HepG2 (cell line): ENCODE results near the gene PAQR7. TPM values are rescaled to one million over a fixed set of nuclear protein-coding genes. Genes with fewer than 3 reads are reported as not detected.

Source experiments
- BHLHE40 ChIP-seq: IDR thresholded peaks from 2 replicates; pipeline ENCODE4 v1.6.1; 2011; ENCODE audit warnings: low read length, improper control_type of control experiment
- CBFB ChIP-seq: sonication (generic); formaldehyde crosslinking; IDR thresholded peaks from 2 replicates; pipeline ENCODE4 v1.4.0; 2020; ENCODE audit warnings: missing genetic modification reagents
- CCDC6 ChIP-seq: sonication (generic); formaldehyde crosslinking; IDR thresholded peaks from 2 replicates; pipeline ENCODE4 v1.8.1; 2022; ENCODE audit warnings: mild to moderate bottlenecking, missing genetic modification reagents, moderate library complexity
- CEBPZ ChIP-seq: IDR thresholded peaks from 2 replicates; pipeline ENCODE4 v1.6.1; 2012; ENCODE audit warnings: low read length, improper control_type of control experiment
- DDIT3 ChIP-seq: sonication (generic); formaldehyde crosslinking; IDR thresholded peaks from 2 replicates; pipeline ENCODE4 v1.4.0; 2020; ENCODE audit warnings: mild to moderate bottlenecking, missing genetic modification reagents
- E2F1 ChIP-seq: sonication (generic); formaldehyde crosslinking; IDR thresholded peaks from 2 replicates; pipeline ENCODE4 v1.5.0; 2020; ENCODE audit warnings: missing genetic modification reagents
- FOXA3 ChIP-seq: IDR thresholded peaks from 2 replicates; pipeline ENCODE4 v1.6.1; 2016; ENCODE audit warnings: missing genetic modification reagents, missing compliant biosample characterization
- HIVEP1 ChIP-seq: sonication (generic); formaldehyde crosslinking; IDR thresholded peaks from 2 replicates; pipeline ENCODE4 v1.4.0; 2020; ENCODE audit warnings: mild to moderate bottlenecking, missing genetic modification reagents
- HNF1B ChIP-seq: sonication (generic); formaldehyde crosslinking; IDR thresholded peaks from 2 replicates; pipeline ENCODE4 v1.5.1; 2020; ENCODE audit warnings: mild to moderate bottlenecking, moderate library complexity, missing genetic modification reagents
- KDM4B ChIP-seq: sonication (generic); formaldehyde crosslinking; IDR thresholded peaks from 2 replicates; pipeline ENCODE4 v1.4.0; 2020; ENCODE audit warnings: missing genetic modification reagents
- MTF1 ChIP-seq: sonication (generic); formaldehyde crosslinking; IDR thresholded peaks from 2 replicates; pipeline ENCODE4 v1.5.0; 2020; ENCODE audit warnings: missing genetic modification reagents
- SMARCC2 ChIP-seq: fragments of 450-650 bp; IDR thresholded peaks from 2 replicates; pipeline ENCODE4 v1.6.1; 2017; ENCODE audit warnings: antibody characterized with exemption, mild to moderate bottlenecking
- ZBTB49 ChIP-seq: sonication (generic); formaldehyde crosslinking; IDR thresholded peaks from 2 replicates; pipeline ENCODE4 v1.4.0; 2020; ENCODE audit warnings: missing genetic modification reagents, borderline replicate concordance
- ZMAT5 ChIP-seq: sonication (generic); formaldehyde crosslinking; IDR thresholded peaks from 2 replicates; pipeline ENCODE4 v1.5.0; 2020; ENCODE audit warnings: mild to moderate bottlenecking, low read depth, missing genetic modification reagents, borderline replicate concordance
- ZNF282 ChIP-seq: fragments of 450-650 bp; IDR thresholded peaks from 2 replicates; pipeline ENCODE4 v1.6.1; 2018; ENCODE audit not compliant: partially characterized antibody
- ZNF343 ChIP-seq: sonication (generic); formaldehyde crosslinking; IDR thresholded peaks from 2 replicates; pipeline ENCODE4 v1.4.0; 2020; ENCODE audit warnings: mild to moderate bottlenecking, missing genetic modification reagents
- ZNF557 ChIP-seq: sonication (generic); formaldehyde crosslinking; IDR thresholded peaks from 2 replicates; pipeline ENCODE4 v1.4.0; 2020; ENCODE audit warnings: missing genetic modification reagents
- ZNF629 ChIP-seq: sonication (generic); formaldehyde crosslinking; conservative IDR thresholded peaks from 2 replicates; pipeline ENCODE4 v1.5.0; 2020; ENCODE audit warnings: missing genetic modification reagents
- ZNF879 ChIP-seq: sonication (generic); formaldehyde crosslinking; IDR thresholded peaks from 2 replicates; pipeline ENCODE4 v1.8.1; 2023; ENCODE audit warnings: missing genetic modification reagents
- polyA plus RNA-seq, 8 experiments: library from polyadenylated mRNA; depleted of rRNA in 3 of 8; stranded (reverse) in 7 of 8; unstranded in 1 of 8; fragments of >200 nt; fragmentation: Illumina TruSeq in 4 of 8; extraction: Trizol in 4 of 8; gene quantifications; 2 replicates each; pipeline versions ENCODE4 v1.2.1 to v1.2.3, GENCODE V29; 2011 to 2016; ENCODE audit warnings: low read depth in 4 of 8, missing spikeins in 1 of 8, mixed read lengths in 1 of 8; ENCODE audit not compliant: insufficient read depth in 1 of 8
- total RNA-seq, 5 experiments: library from RNA; depleted of rRNA; stranded (reverse); fragments of >200 nt; fragmentation: Illumina TruSeq; extraction: Trizol; gene quantifications; 2 replicates each; pipeline ENCODE4 v1.2.3, GENCODE V29; 2016; ENCODE audit warnings: low read depth in 1 of 5

PAQR7 gene
- total and polyA plus RNA-seq, 2 of the 13 experiments (the other 11 are each of a cell fraction or from before 2014, with no cell fraction given) = 13.2 to 16.6 TPM

- TF ChIP-seq CEBPZ (no peak), CBFB (peak; percentile 72), SMARCC2 (no peak), ZBTB49 (no peak), DDIT3 (CRISPR knock-in tag) (no peak), FOXA3 (CRISPR knock-in tag) (0 out of 2 replicates have a peak, but pooled peaks have one; percentile 28), HIVEP1 (CRISPR knock-in tag) (no peak), ZNF557 (CRISPR knock-in tag) (no peak), BHLHE40 (peak; percentile 99), ZNF879 (CRISPR knock-in tag) (no peak), ZNF629 (CRISPR knock-in tag) (no peak), ZNF343 (CRISPR knock-in tag) (peak; percentile 29; the same call in 1 of the 2 replicates), KDM4B (CRISPR knock-in tag) (no peak), HNF1B (CRISPR knock-in tag) (0 out of 2 replicates have a peak, but pooled peaks have one; percentile 26), ZNF282 (no peak), MTF1 (CRISPR knock-in tag) (no peak), CCDC6 (peak; percentile 28; the same call in 1 of the 2 replicates), E2F1 (CRISPR knock-in tag) (peak; percentile 76), ZMAT5 (CRISPR knock-in tag) (no peak)
These were observed 30.5 kb upstream of the PAQR7 start, which contains the start of gene STMN1 (continued) for GRCh38 chr1:25905680-25906643.
